PC-9 (cell line): ENCODE data around the gene SHROOM3. TPM values are rescaled to one million over a fixed set of nuclear protein-coding genes. Genes with fewer than 3 reads are reported as not detected.

Experiments used
- BruUV-seq: library from RNA; stranded (reverse); fragments of 400-500 nt; replicated peaks from 2 replicates; lab custom pipeline; 2021; lab: Mats Ljungman, UMichigan
- CTCF ChIA-PET: fragments of 300-600 bp; sonication (Branson Sonifier 250); formaldehyde crosslinking; loops from one replicate; lab custom pipeline; 2022; ENCODE audit warnings: antibody characterized with exemption; lab: Charles Lee
- POLR2A ChIA-PET: fragments of 300-600 bp; sonication (Branson Sonifier 250); formaldehyde crosslinking; loops from one replicate; lab custom pipeline; 2022; ENCODE audit warnings: antibody characterized with exemption; ENCODE audit not compliant: unreplicated experiment; lab: Charles Lee
- DNase-seq, 2 experiments: peaks; one replicate each; pipeline versions ENCODE4 v3.0.0 to v3.0.0-alpha.2; 2015 to 2022; ENCODE audit warnings: mixed read lengths in 1 of 2
- H2AFZ ChIP-seq: fragments of 200-600 bp; sonication (generic); 2 replicates; pipeline ENCODE4 v1.8.1; 2017; ENCODE audit warnings: antibody characterized with exemption
- H3F3A ChIP-seq: fragments of 200-600 bp; sonication (generic); 2 replicates; pipeline ENCODE4 v1.8.1; 2017; ENCODE audit warnings: antibody characterized with exemption, mild to moderate bottlenecking, low read depth; ENCODE audit not compliant: insufficient read depth
- H3K27ac ChIP-seq: fragments of 200-600 bp; sonication (generic); 2 replicates; pipeline ENCODE4 v1.6.1; 2016; ENCODE audit warnings: mixed run types
- H3K27me3 ChIP-seq: fragments of 200-600 bp; sonication (generic); 2 replicates; pipeline ENCODE4 v1.6.1; 2016; ENCODE audit warnings: low read depth, mixed run types; ENCODE audit not compliant: insufficient read depth
- H3K36me3 ChIP-seq: fragments of 200-600 bp; sonication (generic); 2 replicates; pipeline ENCODE4 v1.6.1; 2016; ENCODE audit warnings: low read depth, mixed run types
- H3K4me1 ChIP-seq: fragments of 200-600 bp; sonication (generic); replicated peaks from 2 replicates; pipeline ENCODE4 v1.6.1; 2016; ENCODE audit warnings: mixed run types; ENCODE audit not compliant: insufficient read depth
- H3K4me2 ChIP-seq: fragments of 200-600 bp; sonication (generic); 2 replicates; pipeline ENCODE4 v1.6.1; 2017; ENCODE audit warnings: mixed run types
- H3K4me3 ChIP-seq: fragments of 200-600 bp; sonication (generic); 2 replicates; pipeline ENCODE4 v1.6.1; 2016; ENCODE audit warnings: mixed run types
- H3K79me2 ChIP-seq: fragments of 200-600 bp; sonication (generic); 2 replicates; pipeline ENCODE4 v1.6.1; 2017; ENCODE audit warnings: low read depth, mixed run types
- H3K9me2 ChIP-seq: fragments of 200-600 bp; sonication (generic); 2 replicates; pipeline ENCODE4 v1.8.1; 2017; ENCODE audit warnings: mild to moderate bottlenecking; ENCODE audit not compliant: insufficient read depth
- H3K9me3 ChIP-seq: fragments of 200-600 bp; sonication (generic); 2 replicates; pipeline ENCODE4 v1.8.1; 2016; ENCODE audit warnings: low read depth; ENCODE audit not compliant: insufficient read depth
- H4K20me1 ChIP-seq: fragments of 200-600 bp; sonication (generic); 2 replicates; pipeline ENCODE4 v1.8.1; 2017; ENCODE audit not compliant: insufficient read depth
- CTCF ChIP-seq: fragments of 200-600 bp; sonication (generic); conservative IDR thresholded peaks from 2 replicates; pipeline ENCODE4 v1.6.1; 2017; ENCODE audit warnings: mixed run types, antibody characterized with exemption, mild to moderate bottlenecking, moderate library complexity
- EZH2 ChIP-seq: fragments of 200-600 bp; sonication (generic); IDR thresholded peaks from 2 replicates; pipeline ENCODE4 v1.8.0; 2017; ENCODE audit warnings: antibody characterized with exemption, low read depth
- intact Hi-C: fragments of 100-400 bp; cut with micrococcal nuclease; formaldehyde crosslinking; loops from one replicate; pipeline ENCODE4 v1.10.0; 2022; ENCODE audit not compliant: unreplicated experiment
- total RNA-seq: library from RNA; stranded (reverse); gene quantifications from 2 replicates; pipeline ENCODE4 v1.2.3, GENCODE V29; 2021

SHROOM3 gene
- total RNA-seq, 1 experiment from 2014 or later, result 44.3 TPM

DNA sequence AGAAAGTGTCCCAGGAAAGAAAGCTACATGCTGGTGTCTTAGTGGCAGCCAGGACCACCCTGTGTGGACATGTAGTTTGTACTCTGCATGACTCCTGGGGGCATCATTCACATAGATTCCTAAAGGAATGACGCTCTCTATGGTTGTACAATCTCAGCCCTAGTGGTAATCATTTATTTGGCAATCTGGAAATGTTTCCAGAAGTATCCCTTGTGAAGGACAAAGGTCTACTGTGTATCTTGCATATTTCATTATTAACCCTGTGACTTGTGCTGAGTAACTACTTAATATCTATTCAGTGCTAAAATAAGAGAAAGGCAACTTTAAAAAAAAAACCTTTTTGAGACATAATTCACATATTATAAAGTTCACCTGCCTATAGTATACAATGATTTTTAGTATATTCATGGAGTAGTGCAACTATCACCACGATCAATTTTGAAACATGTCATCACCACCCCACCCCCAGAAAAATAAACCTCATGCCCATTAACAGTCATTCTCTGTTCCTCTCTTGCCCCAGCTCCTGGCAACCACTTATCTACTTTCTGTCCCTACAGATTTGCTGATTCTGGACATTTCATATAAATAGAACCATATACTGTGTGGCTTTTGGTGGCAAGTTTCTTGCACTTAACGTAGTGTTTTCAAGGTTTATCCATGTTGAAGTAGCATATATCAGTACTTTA, 51.7 kb downstream of the SHROOM3 start:
- H2AFZ ChIP-seq, result no peak overlapping the region
- no peak overlapping the region for H3K4me3 ChIP-seq
- DNase-seq, result no peak
- H3F3A ChIP-seq, result no peaks in the 10 kb centered on the region
- intact Hi-C loops, result no loop called here
- ChIA-PET POLR2A (no interaction called here), CTCF (no interaction called here)
- H3K36me3 ChIP-seq, result no peaks in the 10 kb centered on the region
- H4K20me1 ChIP-seq, result no peaks in the 10 kb centered on the region
- H3K79me2 ChIP-seq, result no peaks in the 10 kb centered on the region
- no peaks in the 10 kb centered on the region for H3K9me3 ChIP-seq
- no peak overlapping the region for H3K4me2 ChIP-seq
- TF ChIP-seq EZH2 (no peak), CTCF (no peak)
- H3K9me2 ChIP-seq, result no peaks in the 10 kb centered on the region
- no TSS peak for BruUV-seq
- no peaks in the 10 kb centered on the region for H3K27me3 ChIP-seq
- H3K4me1 ChIP-seq, result no peaks in the 10 kb centered on the region
- H3K27ac ChIP-seq, result no peak overlapping the region

DNA sequence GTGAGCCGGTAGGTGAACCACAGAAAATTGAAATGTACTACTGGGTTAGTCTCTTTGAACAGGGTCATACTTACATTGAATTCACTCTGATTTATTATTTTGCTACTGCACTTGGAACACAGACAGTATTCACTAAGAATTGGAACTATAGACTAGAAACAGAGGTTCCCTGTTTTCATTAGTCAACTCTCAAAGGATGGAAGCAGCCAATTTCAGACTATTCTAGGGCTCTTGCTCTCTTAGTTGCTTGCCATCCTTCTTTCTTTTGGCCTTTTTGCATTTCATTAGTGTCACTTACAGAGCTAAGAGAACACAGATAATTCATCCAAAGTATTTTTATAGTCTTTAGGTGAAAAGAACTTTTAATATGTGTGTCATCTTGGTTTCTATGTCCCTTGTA, 52.6 kb downstream of the SHROOM3 start:
- POLR2A ChIA-PET, result no interaction called here
- Histone ChIP-seq H2AFZ (no peak overlapping the region), H3K4me3 (no peak overlapping the region), H3K4me1 (no peaks in the 10 kb centered on the region), H3K4me2 (no peak overlapping the region), H3K79me2 (no peaks in the 10 kb centered on the region), H3K9me3 (no peaks in the 10 kb centered on the region), H3K9me2 (no peaks in the 10 kb centered on the region), H3K36me3 (no peaks in the 10 kb centered on the region), H3K27me3 (no peaks in the 10 kb centered on the region), H3F3A (no peaks in the 10 kb centered on the region), H3K27ac (no peak overlapping the region), H4K20me1 (no peaks in the 10 kb centered on the region)
- CTCF ChIA-PET, result no interaction called here
- no TSS peak for BruUV-seq
- intact Hi-C loops, result no loop called here
- DNase-seq, result no peak
- TF ChIP-seq CTCF (no peak), EZH2 (no peak)

GRCh38 chr4:76488455-76488854, 53.4 kb downstream of the SHROOM3 start:
- H3K27ac ChIP-seq, result no peak overlapping the region
- H3K79me2 ChIP-seq, result no peaks in the 10 kb centered on the region
- POLR2A ChIA-PET, result no interaction called here
- H3K4me2 ChIP-seq, result no peak overlapping the region
- no peak for DNase-seq
- H3F3A ChIP-seq, result no peaks in the 10 kb centered on the region
- no TSS peak for BruUV-seq
- CTCF ChIA-PET, result no interaction called here
- H3K9me2 ChIP-seq, result no peaks in the 10 kb centered on the region
- intact Hi-C loops, result no loop called here
- no peaks in the 10 kb centered on the region for H4K20me1 ChIP-seq
- no peaks in the 10 kb centered on the region for H3K9me3 ChIP-seq
- no peaks in the 10 kb centered on the region for H3K27me3 ChIP-seq
- no peaks in the 10 kb centered on the region for H3K4me1 ChIP-seq
- no peak overlapping the region for H3K4me3 ChIP-seq
- H2AFZ ChIP-seq, result no peak overlapping the region
- H3K36me3 ChIP-seq, result no peaks in the 10 kb centered on the region
- no peak for TF ChIP-seq CTCF
- TF ChIP-seq EZH2, result no peak
